Activated CD4-positive, alpha-beta T cell treated with anti-CD3 and anti-CD28 coated beads for 24 hours (primary cell): Measurements from ENCODE around the gene C1QTNF7.

Source experiments
- DNase-seq, 2 donors: peaks; one replicate each; pipeline ENCODE4 v3.0.0-alpha.2; 2020; ENCODE audit warnings: low read depth in 2 of 2

Gene C1QTNF7

GRCh38 chr4:15457406-15458201, 29.8 kb downstream of the C1QTNF7 start:
- DNase-seq, result no peak

GRCh38 chr4:15458616-15459015, 30.8 kb downstream of the C1QTNF7 start:
- no peak for DNase-seq

- DNase-seq, result no peak
These were observed 31.9 kb downstream of the C1QTNF7 start for GRCh38 chr4:15459706-15460105.

GRCh38 chr4:15466596-15466995, 38.8 kb downstream of the C1QTNF7 start:
- no peak for DNase-seq

GRCh38 chr4:15469402-15470127, 41.7 kb downstream of the C1QTNF7 start, which contains the start of gene CC2D2A:
CC2D2A (plus strand) TSS chr4:15469882; CDS start chr4:15475933, 6,051 bp downstream.
- DNase-seq, result no peak

- DNase-seq, result no peak
These were observed 42.3 kb downstream of the C1QTNF7 start for GRCh38 chr4:15470128-15470475.

GRCh38 chr4:15476396-15476795, 48.6 kb downstream of the C1QTNF7 start:
- no peak for DNase-seq

- no peak for DNase-seq
These were observed 50.9 kb downstream of the C1QTNF7 start for GRCh38 chr4:15478724-15479088.

- DNase-seq, result no peak
These were observed 51.5 kb downstream of the C1QTNF7 start for GRCh38 chr4:15479089-15479912.

- DNase-seq, result no peak
These were observed 52.0 kb downstream of the C1QTNF7 start for GRCh38 chr4:15479913-15480185.

- no peak for DNase-seq
These were observed 54.3 kb downstream of the C1QTNF7 start for GRCh38 chr4:15481961-15482745.

GRCh38 chr4:15482842-15483241, 55.0 kb downstream of the C1QTNF7 start:
- no peak for DNase-seq

- no peak for DNase-seq
These were observed 60.3 kb downstream of the C1QTNF7 start for GRCh38 chr4:15488136-15488535.

- no peak for DNase-seq
These were observed 61.0 kb downstream of the C1QTNF7 start for GRCh38 chr4:15488658-15489470.

GRCh38 chr4:15489551-15489950, 61.7 kb downstream of the C1QTNF7 start:
- no peak for DNase-seq

- DNase-seq, result no peak
These were observed 65.6 kb downstream of the C1QTNF7 start for GRCh38 chr4:15493411-15493810.

- DNase-seq, result no peak
These were observed 67.8 kb downstream of the C1QTNF7 start for GRCh38 chr4:15495621-15496020.
